Esophagus muscularis mucosa (tissue), 4 donors: ENCODE results near the gene GCNT1. TPM values are rescaled to one million over a fixed set of nuclear protein-coding genes. Genes with fewer than 3 reads are reported as not detected.
"Not testable (repeated sequence)": the region's sequence is repeated elsewhere in the genome, so short reads cannot be mapped to it uniquely, and the experiment has no call there.

Source experiments
- DNase-seq: peaks from one replicate; pipeline ENCODE4 v3.0.0-alpha.2; 2017; ENCODE audit errors: extremely low spot score
- H3K27ac ChIP-seq, 4 donors: fragments of 200-600 bp; sonication (generic); replicated peaks in 1 of 4; 1 replicate in 3 of 4; 2 replicates in 1 of 4; pipeline ENCODE4 v1.5.1; 2016 to 2019; ENCODE audit warnings: mild to moderate bottlenecking in 1 of 4
- H3K27me3 ChIP-seq, 4 donors: fragments of 200-600 bp; sonication (generic); one replicate each; pipeline versions ENCODE4 v1.5.1 to v1.6.0; 2016 to 2019
- H3K36me3 ChIP-seq, 4 donors: fragments of 200-600 bp; sonication (generic); one replicate each; pipeline ENCODE4 v1.5.1; 2016 to 2019
- H3K4me1 ChIP-seq, 4 donors: fragments of 200-600 bp; sonication (generic); one replicate each; pipeline ENCODE4 v1.5.1; 2016 to 2019
- H3K4me3 ChIP-seq, 4 donors: fragments of 200-600 bp; sonication (generic); 1 replicate in 2 of 4; 2 replicates in 2 of 4; pipeline ENCODE4 v1.5.1; 2016 to 2019; ENCODE audit warnings: mild to moderate bottlenecking in 4 of 4, moderate library complexity in 1 of 4
- H3K9me3 ChIP-seq, 4 donors: fragments of 200-600 bp; sonication (generic); 1 replicate in 3 of 4; 2 replicates in 1 of 4; pipeline ENCODE4 v1.5.1; 2016 to 2019
- CTCF ChIP-seq, 3 experiments: fragments of 200-600 bp in 2 of 3; fragments of 450-650 bp in 1 of 3; sonication (generic) in 2 of 3; IDR thresholded peaks; one replicate each; pipeline ENCODE4 v1.5.1; 2017 to 2019; ENCODE audit warnings: antibody characterized with exemption in 3 of 3, mild to moderate bottlenecking in 2 of 3, moderate library complexity in 1 of 3
- EP300 ChIP-seq: sonication (generic); formaldehyde crosslinking; IDR thresholded peaks from one replicate; pipeline ENCODE4 v1.6.1; 2017; ENCODE audit warnings: antibody characterized with exemption
- POLR2A ChIP-seq: fragments of 450-650 bp; IDR thresholded peaks from one replicate; pipeline ENCODE4 v1.6.1; 2017; ENCODE audit warnings: antibody characterized with exemption, moderate library complexity, mild to moderate bottlenecking, low read depth
- POLR2AphosphoS5 ChIP-seq, 2 donors: sonication (generic); formaldehyde crosslinking; IDR thresholded peaks; one replicate each; pipeline ENCODE4 v1.6.1; 2017; ENCODE audit warnings: antibody characterized with exemption in 2 of 2
- WGBS: methylation state at CpG from one replicate; pipeline ENCODE4 v1.1.5; 2018; 5-methylcytosine and 5-hydroxymethylcytosine counted together
- intact Hi-C: fragments of 100-400 bp; cut with DNase I; formaldehyde crosslinking; loops from one replicate; pipeline ENCODE4 v1.15.1; 2023
- total RNA-seq, 4 donors: library from RNA; depleted of rRNA; stranded (reverse); fragments of >200 nt; gene quantifications; one replicate each; pipeline versions ENCODE4 v1.1.0 to v1.2.1, GENCODE V29; 2016

The GCNT1 gene
- total RNA-seq, 4 donors from 2014 or later, result 1.2 to 6.5 (median 3.3) TPM

DNA sequence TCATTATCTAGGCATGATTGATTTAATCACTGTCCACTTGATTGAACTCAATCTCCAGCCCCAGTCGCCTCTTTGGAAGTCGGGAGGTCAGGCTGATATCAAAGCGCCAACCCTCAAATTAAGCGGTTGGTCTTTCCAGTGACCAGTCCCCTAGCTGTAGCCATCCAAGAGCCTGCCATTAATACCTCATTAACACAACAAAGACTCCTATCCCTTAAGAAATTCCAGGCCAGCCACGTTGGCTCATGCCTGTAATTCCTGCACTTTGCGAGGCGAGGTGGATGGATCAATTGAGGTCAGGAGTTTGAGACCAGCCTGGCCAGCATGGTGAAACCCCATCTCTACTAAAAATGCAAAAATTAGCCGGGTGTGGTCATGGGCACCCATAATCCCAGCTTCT is 27.4 kb upstream of the GCNT1 start:
- TF ChIP-seq CTCF (IDR thresholded peaks at IDR 0.05) (no peak), POLR2AphosphoS5 (IDR thresholded peaks at IDR 0.05) (no peak)
- intact Hi-C loops, result no loop called here
- Histone ChIP-seq H3K4me1 (no peaks in the 10 kb centered on the region), H3K36me3 (no peaks in the 10 kb centered on the region), H3K4me3 (no peak overlapping the region), H3K27me3 (no peaks in the 10 kb centered on the region), H3K27ac (no peak overlapping the region), H3K9me3 (no peaks in the 10 kb centered on the region)
- WGBS, result 95% methylated on average over 8 of the region's 8 CpGs
- DNase-seq, result no peak

- Histone ChIP-seq H3K9me3 (no peaks in the 10 kb centered on the region), H3K27me3 (no peaks in the 10 kb centered on the region), H3K27ac (no peak overlapping the region), H3K36me3 (no peaks in the 10 kb centered on the region), H3K4me3 (no peak overlapping the region), H3K4me1 (no peaks in the 10 kb centered on the region)
- intact Hi-C loops, result no loop called here
- 86% methylated on average over 4 of the region's 5 CpGs for WGBS
- DNase-seq, result no peak
- TF ChIP-seq EP300 (no peak), POLR2AphosphoS5 (IDR thresholded peaks at IDR 0.05) (no peak), POLR2A (no peak), CTCF (IDR thresholded peaks at IDR 0.05) (no peak)
These were observed 25.6 kb upstream of the GCNT1 start for GRCh38 chr9:76433406-76433805.

DNA sequence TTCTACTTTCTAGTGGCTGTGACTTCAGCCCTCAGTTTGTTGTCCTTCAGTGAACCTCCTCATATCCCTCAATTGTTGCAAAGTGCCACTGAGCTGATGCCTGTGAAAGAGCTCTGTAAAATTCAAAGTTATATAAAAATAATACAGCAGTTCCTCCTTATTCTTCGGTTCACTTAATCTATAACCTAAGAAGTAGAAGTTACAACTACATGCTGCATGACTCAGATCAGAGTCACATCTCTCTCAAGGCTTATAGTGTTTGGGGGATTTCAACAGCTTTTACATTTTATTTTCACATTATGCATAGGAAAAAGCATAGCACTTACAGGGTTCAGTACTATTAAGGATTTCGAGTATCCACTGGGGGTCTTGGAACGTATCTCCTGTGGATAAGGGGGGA is 25.1 kb upstream of the GCNT1 start:
- no peaks in the 10 kb centered on the region for H3K4me1 ChIP-seq
- WGBS, result 92% methylated on average over 3 of the region's 3 CpGs
- no peak overlapping the region for H3K4me3 ChIP-seq
- TF ChIP-seq POLR2AphosphoS5 (IDR thresholded peaks at IDR 0.05) (no peak), CTCF (IDR thresholded peaks at IDR 0.05) (no peak), EP300 (no peak), POLR2A (no peak)
- no peak for DNase-seq
- intact Hi-C loops, result no loop called here
- no peaks in the 10 kb centered on the region for H3K9me3 ChIP-seq
- no peak overlapping the region for H3K27ac ChIP-seq
- no peaks in the 10 kb centered on the region for H3K36me3 ChIP-seq
- H3K27me3 ChIP-seq, result no peaks in the 10 kb centered on the region

- H3K4me1 ChIP-seq, H3K27me3 ChIP-seq, H3K4me3 ChIP-seq, DNase-seq, H3K9me3 ChIP-seq, intact Hi-C loops, H3K27ac ChIP-seq, H3K36me3 ChIP-seq: not testable (repeated sequence)
- 92% methylated on average over 6 of the region's 6 CpGs for WGBS
These were observed 24.1 kb upstream of the GCNT1 start for GRCh38 chr9:76434897-76435296.

DNA sequence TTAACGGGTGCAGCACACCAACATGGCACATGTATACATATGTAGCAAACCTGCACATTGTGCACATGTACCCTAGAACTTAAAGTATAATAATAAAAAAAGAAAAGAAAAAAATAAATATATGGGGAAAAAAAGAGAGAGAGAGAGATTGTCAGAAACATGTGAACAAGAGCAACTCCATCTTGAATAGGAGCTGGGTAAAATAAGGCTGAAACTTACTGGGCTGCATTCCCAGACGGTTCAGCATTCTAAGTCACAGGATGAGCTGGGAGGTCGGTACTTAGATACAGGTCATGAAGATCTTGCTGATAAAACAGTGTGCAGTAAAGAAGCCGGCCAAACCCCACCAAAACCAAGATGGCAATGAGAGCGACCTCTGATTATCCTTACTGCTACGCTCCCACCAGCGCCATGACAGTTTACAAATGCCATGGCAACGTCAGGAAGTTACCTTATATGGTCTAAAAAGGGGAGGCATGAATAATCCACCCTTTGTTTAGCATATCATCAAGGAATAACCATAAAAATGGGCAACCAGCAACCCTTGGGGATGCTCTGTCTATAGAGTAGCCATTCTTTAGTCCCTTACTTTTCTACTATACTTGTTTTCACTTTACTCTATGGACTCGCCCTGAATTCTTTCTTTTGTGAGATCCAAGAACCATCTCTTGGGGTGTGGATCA is 21.8 kb upstream of the GCNT1 start:
- H3K4me3 ChIP-seq, H3K27ac ChIP-seq, H3K4me1 ChIP-seq, intact Hi-C loops, H3K36me3 ChIP-seq, H3K27me3 ChIP-seq, H3K9me3 ChIP-seq, DNase-seq: not testable (repeated sequence)
- 81% methylated on average over 9 of the region's 9 CpGs for whole genome bisulfite sequencing

DNA sequence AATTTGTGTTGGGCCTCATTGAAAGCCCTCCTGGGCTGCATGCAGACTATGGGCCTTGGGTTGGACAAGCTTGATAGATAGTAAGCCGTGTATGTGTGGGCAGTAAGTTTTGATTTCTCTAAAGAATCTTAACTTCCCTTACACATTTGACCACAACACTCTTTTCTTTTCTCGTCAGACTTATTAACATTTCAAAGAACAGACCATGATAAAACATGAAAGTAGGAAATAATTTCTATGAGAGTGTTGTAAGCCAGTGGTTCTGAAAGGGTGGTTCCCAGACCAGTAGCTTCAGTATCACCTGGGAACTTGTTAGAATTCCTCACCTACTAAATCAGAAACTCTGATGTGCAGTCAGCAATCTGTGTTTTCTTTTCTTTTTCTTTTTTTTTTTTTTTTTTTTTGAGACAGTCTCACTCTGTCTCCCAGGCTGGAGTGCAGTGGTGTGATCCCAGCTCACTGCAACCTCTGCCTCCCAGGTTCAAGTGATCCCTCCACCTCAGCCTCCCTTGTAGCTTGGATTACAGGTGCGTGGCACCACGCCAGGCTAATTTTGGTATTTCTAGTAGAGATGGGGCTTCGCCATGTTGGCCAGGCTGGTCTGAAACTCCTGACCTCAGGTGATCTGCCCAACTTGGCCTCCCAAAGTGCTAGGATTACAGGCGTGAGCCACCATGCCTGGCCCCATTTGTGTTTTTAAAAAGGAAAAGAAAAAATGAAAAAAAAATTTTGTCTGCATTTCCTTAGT is 20.0 kb upstream of the GCNT1 start:
- H3K27me3 ChIP-seq, result no peaks in the 10 kb centered on the region
- H3K9me3 ChIP-seq, result no peaks in the 10 kb centered on the region
- intact Hi-C loops, result no loop called here
- no peak overlapping the region for H3K27ac ChIP-seq
- 82% methylated on average over 6 of the region's 6 CpGs for WGBS
- no peak for DNase-seq
- H3K4me3 ChIP-seq, result no peak overlapping the region
- no peaks in the 10 kb centered on the region for H3K4me1 ChIP-seq
- TF ChIP-seq POLR2AphosphoS5 (IDR thresholded peaks at IDR 0.05) (no peak), EP300 (no peak), CTCF (IDR thresholded peaks at IDR 0.05) (no peak), POLR2A (no peak)
- no peaks in the 10 kb centered on the region for H3K36me3 ChIP-seq
